ENCODE results near the gene APBA1.

Gene APBA1

GRCh38 chr9:69386651-69387050 is 285.5 kb downstream of the APBA1 start:
- no peak overlapping the region for H3K9ac ChIP-seq (ENCODE audit: low read depth in 1 of 2, low read length in 2 of 2)
- no peaks in the 10 kb centered on the region for H3K36me3 ChIP-seq (ENCODE audit: control insufficient read depth in 1 of 2, insufficient read depth in 2 of 2, low read length in 2 of 2)
- no peak overlapping the region for H3K27ac ChIP-seq (ENCODE audit: low read depth, low read length)

GRCh38 chr9:69385581-69386033 is 286.6 kb downstream of the APBA1 start:
- no peaks in the 10 kb centered on the region for H3K9me3 ChIP-seq (ENCODE audit: control insufficient read depth in 1 of 2, low read length in 2 of 2)
- no peak overlapping the region for H3K27ac ChIP-seq (ENCODE audit: low read depth, low read length)
- H3K4me1 ChIP-seq (ENCODE audit: control insufficient read depth in 1 of 2, insufficient read depth in 2 of 2, low read length in 2 of 2), result no peaks in the 10 kb centered on the region
- no peak overlapping the region for H3K9ac ChIP-seq (ENCODE audit: low read depth in 1 of 2, low read length in 2 of 2)
- no peak overlapping the region for H3K4me3 ChIP-seq (ENCODE audit: low read depth in 1 of 2, low read length in 2 of 2)
- no peaks in the 10 kb centered on the region for H3K36me3 ChIP-seq (ENCODE audit: control insufficient read depth in 1 of 2, insufficient read depth in 2 of 2, low read length in 2 of 2)
- no peaks in the 10 kb centered on the region for H3K27me3 ChIP-seq (ENCODE audit: control insufficient read depth in 1 of 2, insufficient read depth in 2 of 2, low read length in 2 of 2)

More at GRCh38 chr9:69386651-69387050, 285.5 kb downstream of the APBA1 start:
- no peaks in the 10 kb centered on the region for H3K4me1 ChIP-seq (ENCODE audit: control insufficient read depth in 1 of 2, insufficient read depth in 2 of 2, low read length in 2 of 2)
- H3K27me3 ChIP-seq (ENCODE audit: control insufficient read depth in 1 of 2, insufficient read depth in 2 of 2, low read length in 2 of 2), result no peaks in the 10 kb centered on the region
- H3K4me3 ChIP-seq (ENCODE audit: low read depth in 1 of 2, low read length in 2 of 2), result no peak overlapping the region
- no peaks in the 10 kb centered on the region for H3K9me3 ChIP-seq (ENCODE audit: control insufficient read depth in 1 of 2, low read length in 2 of 2)

- Histone ChIP-seq H3K4me1 (ENCODE audit: control insufficient read depth in 1 of 2, insufficient read depth in 2 of 2, low read length in 2 of 2) (peaks cover 0 to 6% of the 10 kb centered on the region in 2 donors), H3K27ac (ENCODE audit: low read depth, low read length) (no peak overlapping the region), H3K9ac (ENCODE audit: low read depth in 1 of 2, low read length in 2 of 2) (no peak overlapping the region), H3K4me3 (ENCODE audit: low read depth in 1 of 2, low read length in 2 of 2) (no peak overlapping the region), H3K36me3 (ENCODE audit: control insufficient read depth in 1 of 2, insufficient read depth in 2 of 2, low read length in 2 of 2) (no peaks in the 10 kb centered on the region), H3K27me3 (ENCODE audit: control insufficient read depth in 1 of 2, insufficient read depth in 2 of 2, low read length in 2 of 2) (no peaks in the 10 kb centered on the region), H3K9me3 (ENCODE audit: control insufficient read depth in 1 of 2, low read length in 2 of 2) (no peaks in the 10 kb centered on the region)
Measured at GRCh38 chr9:69382135-69382534, 290.0 kb downstream of the APBA1 start.

- no peak overlapping the region for H3K4me3 ChIP-seq (ENCODE audit: low read depth in 1 of 2, low read length in 2 of 2)
- no peaks in the 10 kb centered on the region for H3K36me3 ChIP-seq (ENCODE audit: control insufficient read depth in 1 of 2, insufficient read depth in 2 of 2, low read length in 2 of 2)
- H3K9me3 ChIP-seq (ENCODE audit: control insufficient read depth in 1 of 2, low read length in 2 of 2), result no peaks in the 10 kb centered on the region
- H3K27me3 ChIP-seq (ENCODE audit: control insufficient read depth in 1 of 2, insufficient read depth in 2 of 2, low read length in 2 of 2), result no peaks in the 10 kb centered on the region
- H3K27ac ChIP-seq (ENCODE audit: low read depth, low read length), result no peak overlapping the region
- peaks cover 0 to 6% of the 10 kb centered on the region in 2 donors for H3K4me1 ChIP-seq (ENCODE audit: control insufficient read depth in 1 of 2, insufficient read depth in 2 of 2, low read length in 2 of 2)
- no peak overlapping the region for H3K9ac ChIP-seq (ENCODE audit: low read depth in 1 of 2, low read length in 2 of 2)
Measured at GRCh38 chr9:69380811-69381210, 291.4 kb downstream of the APBA1 start.

- peaks cover 0 to 6% of the 10 kb centered on the region in 2 donors for H3K4me1 ChIP-seq (ENCODE audit: control insufficient read depth in 1 of 2, insufficient read depth in 2 of 2, low read length in 2 of 2)
- H3K36me3 ChIP-seq (ENCODE audit: control insufficient read depth in 1 of 2, insufficient read depth in 2 of 2, low read length in 2 of 2), result no peaks in the 10 kb centered on the region
Measured at GRCh38 chr9:69380301-69380700, 291.9 kb downstream of the APBA1 start.

GRCh38 chr9:69379270-69379982 is 292.7 kb downstream of the APBA1 start:
- Histone ChIP-seq H3K36me3 (ENCODE audit: control insufficient read depth in 1 of 2, insufficient read depth in 2 of 2, low read length in 2 of 2) (no peaks in the 10 kb centered on the region), H3K27me3 (ENCODE audit: control insufficient read depth in 1 of 2, insufficient read depth in 2 of 2, low read length in 2 of 2) (no peaks in the 10 kb centered on the region), H3K4me3 (ENCODE audit: low read depth in 1 of 2, low read length in 2 of 2) (no peak overlapping the region), H3K4me1 (ENCODE audit: control insufficient read depth in 1 of 2, insufficient read depth in 2 of 2, low read length in 2 of 2) (peaks cover 0 to 6% of the 10 kb centered on the region in 2 donors), H3K27ac (ENCODE audit: low read depth, low read length) (no peak overlapping the region), H3K9me3 (ENCODE audit: control insufficient read depth in 1 of 2, low read length in 2 of 2) (no peaks in the 10 kb centered on the region), H3K9ac (ENCODE audit: low read depth in 1 of 2, low read length in 2 of 2) (no peak overlapping the region)

More at GRCh38 chr9:69380301-69380700, 291.9 kb downstream of the APBA1 start:
- Histone ChIP-seq H3K27ac (ENCODE audit: low read depth, low read length) (no peak overlapping the region), H3K27me3 (ENCODE audit: control insufficient read depth in 1 of 2, insufficient read depth in 2 of 2, low read length in 2 of 2) (no peaks in the 10 kb centered on the region), H3K9ac (ENCODE audit: low read depth in 1 of 2, low read length in 2 of 2) (no peak overlapping the region), H3K9me3 (ENCODE audit: control insufficient read depth in 1 of 2, low read length in 2 of 2) (no peaks in the 10 kb centered on the region), H3K4me3 (ENCODE audit: low read depth in 1 of 2, low read length in 2 of 2) (no peak overlapping the region)

- no peaks in the 10 kb centered on the region for H3K36me3 ChIP-seq (ENCODE audit: control insufficient read depth in 1 of 2, insufficient read depth in 2 of 2, low read length in 2 of 2)
- no peak overlapping the region for H3K4me3 ChIP-seq (ENCODE audit: low read depth in 1 of 2, low read length in 2 of 2)
- H3K4me1 ChIP-seq (ENCODE audit: control insufficient read depth in 1 of 2, insufficient read depth in 2 of 2, low read length in 2 of 2), result peaks cover 0 to 6% of the 10 kb centered on the region in 2 donors
- H3K27me3 ChIP-seq (ENCODE audit: control insufficient read depth in 1 of 2, insufficient read depth in 2 of 2, low read length in 2 of 2), result no peaks in the 10 kb centered on the region
- no peak overlapping the region for H3K9ac ChIP-seq (ENCODE audit: low read depth in 1 of 2, low read length in 2 of 2)
- H3K27ac ChIP-seq (ENCODE audit: low read depth, low read length), result no peak overlapping the region
- no peaks in the 10 kb centered on the region for H3K9me3 ChIP-seq (ENCODE audit: control insufficient read depth in 1 of 2, low read length in 2 of 2)
Measured at GRCh38 chr9:69377981-69378380, 294.2 kb downstream of the APBA1 start.
